ENCODE results near the gene FEM1C. TPM values are rescaled to one million over a fixed set of nuclear protein-coding genes. Genes with fewer than 3 reads are reported as not detected.

The FEM1C gene
- total and polyA plus RNA-seq, 2 experiments from 2014 or later = 4.7 to 21.6 TPM

DNA sequence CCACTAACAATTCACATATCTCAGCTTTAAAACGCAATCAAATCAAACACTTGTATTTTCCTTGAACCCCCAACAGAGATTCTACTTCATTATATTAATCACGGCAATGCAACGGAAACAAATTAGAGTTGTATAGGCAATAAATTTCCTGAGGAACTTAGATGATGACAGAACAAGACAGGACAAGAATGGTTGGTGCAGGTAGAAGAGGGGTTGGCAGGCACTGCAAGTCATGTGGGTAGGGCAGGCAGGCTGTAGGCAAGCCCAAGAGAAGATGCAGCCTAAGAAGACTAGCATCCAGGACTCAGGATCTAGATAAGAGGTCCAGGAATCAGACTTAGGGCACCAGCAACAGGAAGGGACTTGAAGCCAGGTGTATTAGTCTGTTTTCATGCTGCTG is 16.6 kb upstream of the FEM1C start (continued):
- TF ChIP-seq, protein P1, sequence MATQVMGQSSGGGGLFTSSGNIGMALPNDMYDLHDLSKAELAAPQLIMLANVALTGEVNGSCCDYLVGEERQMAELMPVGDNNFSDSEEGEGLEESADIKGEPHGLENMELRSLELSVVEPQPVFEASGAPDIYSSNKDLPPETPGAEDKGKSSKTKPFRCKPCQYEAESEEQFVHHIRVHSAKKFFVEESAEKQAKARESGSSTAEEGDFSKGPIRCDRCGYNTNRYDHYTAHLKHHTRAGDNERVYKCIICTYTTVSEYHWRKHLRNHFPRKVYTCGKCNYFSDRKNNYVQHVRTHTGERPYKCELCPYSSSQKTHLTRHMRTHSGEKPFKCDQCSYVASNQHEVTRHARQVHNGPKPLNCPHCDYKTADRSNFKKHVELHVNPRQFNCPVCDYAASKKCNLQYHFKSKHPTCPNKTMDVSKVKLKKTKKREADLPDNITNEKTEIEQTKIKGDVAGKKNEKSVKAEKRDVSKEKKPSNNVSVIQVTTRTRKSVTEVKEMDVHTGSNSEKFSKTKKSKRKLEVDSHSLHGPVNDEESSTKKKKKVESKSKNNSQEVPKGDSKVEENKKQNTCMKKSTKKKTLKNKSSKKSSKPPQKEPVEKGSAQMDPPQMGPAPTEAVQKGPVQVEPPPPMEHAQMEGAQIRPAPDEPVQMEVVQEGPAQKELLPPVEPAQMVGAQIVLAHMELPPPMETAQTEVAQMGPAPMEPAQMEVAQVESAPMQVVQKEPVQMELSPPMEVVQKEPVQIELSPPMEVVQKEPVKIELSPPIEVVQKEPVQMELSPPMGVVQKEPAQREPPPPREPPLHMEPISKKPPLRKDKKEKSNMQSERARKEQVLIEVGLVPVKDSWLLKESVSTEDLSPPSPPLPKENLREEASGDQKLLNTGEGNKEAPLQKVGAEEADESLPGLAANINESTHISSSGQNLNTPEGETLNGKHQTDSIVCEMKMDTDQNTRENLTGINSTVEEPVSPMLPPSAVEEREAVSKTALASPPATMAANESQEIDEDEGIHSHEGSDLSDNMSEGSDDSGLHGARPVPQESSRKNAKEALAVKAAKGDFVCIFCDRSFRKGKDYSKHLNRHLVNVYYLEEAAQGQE (IDR thresholded peaks at IDR 0.05; ENCODE audit: unreplicated experiment) = no peak
- TF ChIP-seq POLR2AphosphoS5 (IDR thresholded peaks at IDR 0.05; ENCODE audit: low read depth) (no peak), NANOG (IDR thresholded peaks at IDR 0.05; ENCODE audit: borderline replicate concordance) (no peak), ZNF114 (CRISPR knock-in tag; IDR thresholded peaks at IDR 0.05) (no peak), EZH2 (IDR thresholded peaks at IDR 0.05; ENCODE audit: low read depth, unreplicated experiment) (no peak), ZNF331 (CRISPR knock-in tag; IDR thresholded peaks at IDR 0.05; ENCODE audit: low read depth) (no peak), EZH2phosphoT487 (IDR thresholded peaks at IDR 0.05; ENCODE audit: unreplicated experiment) (no peak)
- TF ChIP-seq, protein P2, sequence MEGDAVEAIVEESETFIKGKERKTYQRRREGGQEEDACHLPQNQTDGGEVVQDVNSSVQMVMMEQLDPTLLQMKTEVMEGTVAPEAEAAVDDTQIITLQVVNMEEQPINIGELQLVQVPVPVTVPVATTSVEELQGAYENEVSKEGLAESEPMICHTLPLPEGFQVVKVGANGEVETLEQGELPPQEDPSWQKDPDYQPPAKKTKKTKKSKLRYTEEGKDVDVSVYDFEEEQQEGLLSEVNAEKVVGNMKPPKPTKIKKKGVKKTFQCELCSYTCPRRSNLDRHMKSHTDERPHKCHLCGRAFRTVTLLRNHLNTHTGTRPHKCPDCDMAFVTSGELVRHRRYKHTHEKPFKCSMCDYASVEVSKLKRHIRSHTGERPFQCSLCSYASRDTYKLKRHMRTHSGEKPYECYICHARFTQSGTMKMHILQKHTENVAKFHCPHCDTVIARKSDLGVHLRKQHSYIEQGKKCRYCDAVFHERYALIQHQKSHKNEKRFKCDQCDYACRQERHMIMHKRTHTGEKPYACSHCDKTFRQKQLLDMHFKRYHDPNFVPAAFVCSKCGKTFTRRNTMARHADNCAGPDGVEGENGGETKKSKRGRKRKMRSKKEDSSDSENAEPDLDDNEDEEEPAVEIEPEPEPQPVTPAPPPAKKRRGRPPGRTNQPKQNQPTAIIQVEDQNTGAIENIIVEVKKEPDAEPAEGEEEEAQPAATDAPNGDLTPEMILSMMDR (conservative IDR thresholded peaks at IDR 0.05; ENCODE audit: low read depth in 2 of 2) = no peak
- TF ChIP-seq, protein P3, sequence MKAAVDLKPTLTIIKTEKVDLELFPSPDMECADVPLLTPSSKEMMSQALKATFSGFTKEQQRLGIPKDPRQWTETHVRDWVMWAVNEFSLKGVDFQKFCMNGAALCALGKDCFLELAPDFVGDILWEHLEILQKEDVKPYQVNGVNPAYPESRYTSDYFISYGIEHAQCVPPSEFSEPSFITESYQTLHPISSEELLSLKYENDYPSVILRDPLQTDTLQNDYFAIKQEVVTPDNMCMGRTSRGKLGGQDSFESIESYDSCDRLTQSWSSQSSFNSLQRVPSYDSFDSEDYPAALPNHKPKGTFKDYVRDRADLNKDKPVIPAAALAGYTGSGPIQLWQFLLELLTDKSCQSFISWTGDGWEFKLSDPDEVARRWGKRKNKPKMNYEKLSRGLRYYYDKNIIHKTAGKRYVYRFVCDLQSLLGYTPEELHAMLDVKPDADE (IDR thresholded peaks at IDR 0.05) = no peak

DNA sequence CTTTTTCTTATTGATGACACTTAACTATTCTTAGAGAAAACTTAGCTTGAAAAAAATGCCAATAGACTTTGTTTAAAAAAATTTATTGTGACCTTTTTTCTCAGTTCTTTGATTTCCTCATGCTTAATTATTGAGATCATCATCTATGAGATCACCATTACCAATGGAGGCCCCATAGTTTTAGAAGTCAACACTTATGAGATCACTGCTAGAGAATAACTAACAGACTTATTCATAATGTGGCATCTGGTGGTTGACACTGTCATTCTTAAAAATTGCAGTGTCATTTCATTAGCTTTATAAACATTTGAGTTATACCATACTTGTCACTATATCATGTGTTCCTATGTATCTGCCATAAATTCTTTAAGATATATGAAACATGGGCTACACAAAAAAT is 14.9 kb upstream of the FEM1C start:
- no peaks in the 10 kb centered on the region for H3K36me3 Mint-ChIP-seq (ENCODE audit: low read depth)
- Histone ChIP-seq H3K4me3 (no peak overlapping the region), H3K4me1 (ENCODE audit: insufficient read depth) (peaks cover 8% of the 10 kb centered on the region), H4K20me1 (replicated peaks; ENCODE audit: insufficient read depth) (no peaks in the 10 kb centered on the region), H3K4me2 (no peak overlapping the region), H3K79me2 (replicated peaks; ENCODE audit: insufficient read depth) (no peaks in the 10 kb centered on the region), H2AFZ (no peak overlapping the region), H3K27me3 (ENCODE audit: insufficient read depth) (no peaks in the 10 kb centered on the region), H3K9me2 (ENCODE audit: insufficient read depth) (no peaks in the 10 kb centered on the region), H3K27ac (ENCODE audit: low read depth) (no peak overlapping the region), H3F3A (replicated peaks; ENCODE audit: low read depth) (no peaks in the 10 kb centered on the region), H3K36me3 (ENCODE audit: insufficient read depth) (no peaks in the 10 kb centered on the region)
- no peaks in the 10 kb centered on the region for H3K27me3 Mint-ChIP-seq (ENCODE audit: insufficient read depth, low read depth, poor library complexity)
- ATAC-seq (no peak), DNase-seq (ENCODE audit: low spot score) (no peak)
- H3K4me1 Mint-ChIP-seq = peaks cover 12% of the 10 kb centered on the region
- H3K4me3 Mint-ChIP-seq = no peak overlapping the region
- no peak overlapping the region for H3K27ac Mint-ChIP-seq
- H3K9me3 Mint-ChIP-seq = no peaks in the 10 kb centered on the region
- TF ChIP-seq JUNB (IDR thresholded peaks at IDR 0.05; ENCODE audit: unreplicated experiment) (no peak), CREB1 (CRISPR knock-in tag; IDR thresholded peaks at IDR 0.05; ENCODE audit: low read depth) (no peak), EZH2 (IDR thresholded peaks at IDR 0.05; ENCODE audit: low read depth, unreplicated experiment) (no peak), POLR2AphosphoS5 (IDR thresholded peaks at IDR 0.05; ENCODE audit: low read depth) (no peak), NANOG (IDR thresholded peaks at IDR 0.05; ENCODE audit: borderline replicate concordance) (no peak), ZNF331 (CRISPR knock-in tag; IDR thresholded peaks at IDR 0.05; ENCODE audit: low read depth) (no peak), STAT1 (IDR thresholded peaks at IDR 0.05; ENCODE audit: unreplicated experiment) (no peak)
- TF ChIP-seq, protein P1 (IDR thresholded peaks at IDR 0.05; ENCODE audit: unreplicated experiment) = no peak
- TF ChIP-seq, protein P3 (IDR thresholded peaks at IDR 0.05) = no peak

Data from GM23338 (cell line).